Non-pigmented ciliary epithelial cell (primary cell): Measurements from ENCODE around the gene SCAI.
"Not testable (repeated sequence)": the region's sequence is repeated elsewhere in the genome, so short reads cannot be mapped to it uniquely, and the experiment has no call there.

Source experiments
- DNase-seq: peaks from one replicate; pipeline ENCODE4 v3.0.0-alpha.2; 2010; ENCODE audit warnings: low read depth

Gene SCAI

GRCh38 chr9:125150349-125151245, 7.3 kb upstream of the SCAI start:
- DNase-seq = no peak

DNA sequence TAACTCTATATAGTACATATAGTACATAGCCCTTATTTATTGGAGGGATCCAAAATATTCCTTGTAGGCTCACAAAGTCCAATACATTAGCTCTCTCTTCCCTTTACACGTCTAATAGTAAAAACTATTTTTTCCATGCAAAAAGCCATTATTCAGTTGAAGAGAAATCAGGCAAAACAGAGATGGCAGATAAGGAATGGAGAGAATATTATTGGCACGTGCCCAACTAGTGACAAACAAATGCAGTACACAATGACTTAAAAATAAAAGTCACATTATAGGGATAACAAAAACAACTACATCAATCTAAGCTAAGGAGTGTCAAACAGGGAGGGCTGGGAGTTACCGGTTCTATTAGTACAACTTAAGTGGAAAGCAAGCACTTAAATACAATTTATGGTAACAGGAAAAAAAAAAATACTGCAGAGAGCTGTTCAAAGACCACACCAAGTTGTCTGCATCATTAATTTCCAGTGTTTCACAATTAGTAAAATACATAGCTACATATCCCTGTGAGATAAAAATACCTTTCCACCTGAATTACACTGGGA, 4.1 kb upstream of the SCAI start:
- DNase-seq = no peak

GRCh38 chr9:125146247-125146646, 2.9 kb upstream of the SCAI start:
- DNase-seq = no peak

- no peak for DNase-seq
Observed at GRCh38 chr9:125145425-125145824, 2.1 kb upstream of the SCAI start.

DNA sequence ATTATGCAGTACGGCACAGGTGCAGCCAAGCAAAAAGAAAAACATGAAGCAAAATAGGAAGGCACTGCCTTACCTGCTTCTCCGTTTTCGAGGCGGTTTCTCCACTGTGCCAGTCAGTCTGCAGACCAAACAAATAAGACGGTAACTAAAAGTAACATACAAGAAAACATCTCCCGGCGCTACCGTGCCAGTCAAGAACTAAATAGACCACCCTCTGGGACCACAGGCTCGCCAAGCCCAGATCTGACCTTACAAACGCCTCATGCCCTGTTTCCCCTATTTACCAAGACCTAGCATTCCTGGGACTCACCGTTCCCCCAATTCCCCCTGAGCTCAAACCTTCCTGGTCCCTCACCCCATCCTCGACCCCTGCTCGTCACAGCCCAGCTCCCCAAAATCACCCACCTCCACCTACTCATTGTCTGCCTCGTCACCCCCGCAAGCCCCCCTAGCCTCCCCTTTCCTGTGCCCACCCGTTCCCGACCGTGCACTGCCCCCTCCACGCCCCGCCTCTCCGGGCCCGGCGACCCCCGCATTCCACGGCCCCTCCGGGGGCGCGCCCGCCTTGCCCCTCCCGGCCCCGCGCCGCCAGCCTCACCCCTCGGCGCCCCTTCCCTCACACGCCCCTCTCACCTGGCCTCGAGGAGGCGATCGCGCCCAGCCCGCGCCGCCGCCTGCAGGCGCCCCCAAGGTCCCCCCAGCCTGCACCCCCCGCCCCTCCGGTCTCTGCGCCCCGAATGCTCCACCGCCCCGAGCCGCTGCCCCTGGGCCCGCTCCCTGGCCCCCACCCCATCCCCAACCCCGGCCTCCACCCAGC, 560 bp downstream of the SCAI start:
- DNase-seq = no peak

- DNase-seq = no peak
Observed at GRCh38 chr9:125141751-125142150, 1.6 kb downstream of the SCAI start.

- no peak for DNase-seq
Observed at GRCh38 chr9:125141251-125141650, 2.1 kb downstream of the SCAI start.

GRCh38 chr9:125140576-125140975, 2.8 kb downstream of the SCAI start:
- no peak for DNase-seq

- DNase-seq = peak; percentile 55
Observed at GRCh38 chr9:125137200-125137599, 6.1 kb downstream of the SCAI start.

DNA sequence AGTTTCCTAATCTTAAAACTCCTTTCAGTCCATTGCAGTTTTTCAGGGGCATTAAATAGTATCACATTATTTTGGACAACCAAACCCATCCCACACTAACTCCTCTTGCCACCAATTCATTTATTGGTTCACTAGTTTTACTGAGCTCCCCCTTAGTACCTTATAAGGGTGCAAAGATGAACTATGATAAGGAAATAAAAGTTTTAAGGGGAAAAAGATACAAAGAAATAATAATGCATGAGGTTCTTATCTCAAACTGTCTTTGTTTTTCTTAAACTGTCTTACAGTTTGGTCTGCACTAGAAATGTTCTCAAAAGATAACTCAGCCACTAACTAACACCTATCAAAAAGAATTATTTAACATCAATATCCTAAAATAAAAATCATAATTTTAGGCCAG, 8.4 kb downstream of the SCAI start:
- DNase-seq = no peak

DNA sequence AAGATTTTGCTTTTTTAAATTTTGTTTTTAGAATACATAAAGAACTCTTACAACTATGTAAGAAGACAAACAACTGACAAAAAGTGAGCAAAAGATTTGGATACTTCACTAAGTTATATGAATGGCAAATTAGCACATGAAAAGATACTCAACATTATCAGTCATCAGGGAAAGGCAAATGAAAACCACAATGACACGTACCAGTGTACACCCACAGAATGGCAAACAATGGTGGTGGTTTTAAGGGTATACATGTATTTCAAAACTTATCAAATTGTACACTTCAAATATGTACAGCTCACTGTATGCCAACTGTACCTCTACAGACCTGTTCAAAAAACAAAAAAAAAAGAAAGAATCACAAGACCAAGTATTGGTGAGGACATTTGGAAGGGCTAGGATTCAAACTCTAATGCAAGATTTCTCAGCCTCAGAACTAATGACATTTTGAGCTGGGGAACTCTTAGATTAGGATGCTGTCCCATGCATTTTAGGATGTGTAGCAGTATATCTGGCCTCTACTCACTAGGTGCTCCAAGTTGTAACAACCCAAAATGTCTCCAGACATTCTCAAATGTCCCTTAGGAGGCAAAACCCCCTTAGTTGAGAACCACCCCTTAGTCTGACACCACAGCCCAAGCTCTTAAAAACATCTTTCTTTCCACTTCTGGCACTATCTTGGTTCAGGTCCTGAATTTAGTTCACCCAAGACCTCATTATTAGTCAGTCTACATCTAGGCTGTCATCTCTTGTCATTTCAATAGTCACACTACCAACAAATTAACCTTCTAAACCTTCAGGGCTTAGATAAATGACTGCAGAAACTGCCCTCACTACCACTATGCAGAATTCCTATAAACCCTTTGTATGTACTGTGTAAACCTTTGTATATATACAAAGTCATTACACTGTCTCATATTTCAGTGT, 9.7 kb downstream of the SCAI start:
- DNase-seq = no peak

GRCh38 chr9:125131778-125132177, 11.6 kb downstream of the SCAI start:
- no peak for DNase-seq

- peak; percentile 96 for DNase-seq
Observed at GRCh38 chr9:125126019-125126746, 17.1 kb downstream of the SCAI start.

DNA sequence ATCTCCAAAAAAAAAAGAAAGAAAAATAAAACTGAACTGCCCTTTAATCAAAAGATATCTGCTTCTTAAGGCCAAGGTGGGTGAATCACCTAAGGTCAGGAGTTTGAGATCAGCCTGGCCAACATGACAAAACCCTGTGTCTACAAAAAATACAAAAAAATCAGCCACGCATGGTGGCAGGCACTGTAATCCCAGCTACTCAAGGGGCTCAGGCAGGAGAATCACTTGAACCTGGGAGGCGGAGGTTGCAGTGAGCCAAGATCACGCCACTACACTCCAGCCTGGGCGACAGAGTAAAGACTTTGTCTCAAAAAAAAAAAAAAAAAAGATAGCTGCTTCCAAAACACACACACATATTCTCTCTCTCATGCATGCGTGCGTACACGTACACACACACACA, 17.8 kb downstream of the SCAI start:
- no peak for DNase-seq

DNA sequence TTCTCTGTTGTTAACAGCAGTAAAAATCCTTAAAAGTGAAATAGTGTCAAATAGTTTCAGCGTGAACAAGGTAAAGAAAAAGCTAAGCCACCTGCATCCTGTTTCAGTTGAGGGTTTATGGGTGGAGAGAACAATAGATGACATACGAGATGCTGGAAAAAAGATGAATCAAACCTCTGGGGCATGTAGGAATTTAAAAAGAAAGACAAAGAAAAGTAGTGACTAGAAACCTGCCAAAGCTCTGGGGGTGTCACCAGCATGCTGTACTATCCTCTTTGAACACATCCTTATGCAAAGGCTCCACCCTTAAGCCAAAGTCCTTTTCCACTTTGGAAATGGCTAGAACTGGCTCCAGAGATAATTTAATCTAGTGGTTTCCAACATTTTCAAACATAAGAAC, 22.2 kb downstream of the SCAI start:
- no peak for DNase-seq

GRCh38 chr9:125119643-125120286, 23.6 kb downstream of the SCAI start:
- DNase-seq = no peak

- DNase-seq = not testable (repeated sequence)
Observed at GRCh38 chr9:125118696-125119095, 24.6 kb downstream of the SCAI start.

- not testable (repeated sequence) for DNase-seq
Observed at GRCh38 chr9:125114503-125114902, 28.8 kb downstream of the SCAI start.

GRCh38 chr9:125110464-125110863, 32.9 kb downstream of the SCAI start:
- no peak for DNase-seq

DNA sequence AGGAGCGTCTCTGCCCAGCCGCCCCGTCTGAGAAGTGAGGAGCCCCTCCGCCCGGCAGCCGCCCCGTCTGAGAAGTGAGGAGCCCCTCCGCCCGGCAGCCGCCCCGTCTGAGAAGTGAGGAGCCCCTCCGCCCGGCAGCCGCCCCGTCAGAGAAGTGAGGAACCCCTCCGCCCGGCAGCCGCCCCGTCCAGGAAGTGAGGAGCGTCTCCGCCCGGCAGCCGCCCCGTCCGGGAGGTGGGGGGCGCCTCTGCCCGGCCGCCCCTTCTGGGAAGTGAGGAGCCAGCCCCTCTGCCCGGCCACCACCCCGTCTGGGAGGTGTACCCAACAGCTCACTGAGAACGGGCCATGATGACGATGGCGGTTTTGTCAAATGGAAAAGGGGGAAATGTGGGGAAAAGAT, 34.8 kb downstream of the SCAI start:
- not testable (repeated sequence) for DNase-seq
